Stimulated activated CD4-positive, alpha-beta T cell treated with anti-CD3 and anti-CD28 coated beads, Interleukin-4, amount 100 ng/mL, for 1 hour (primary cell): ENCODE results near the gene ACTR3.
"Not testable (repeated sequence)": the region's sequence is repeated elsewhere in the genome, so short reads cannot be mapped to it uniquely, and the experiment has no call there.

Experiments
- DNase-seq: peaks from one replicate; pipeline ENCODE4 v3.0.0-alpha.2; 2020

Gene ACTR3

GRCh38 chr2:113906647-113907046, 16.8 kb downstream of the ACTR3 start:
- no peak for DNase-seq

- DNase-seq, result no peak
These were observed 17.4 kb downstream of the ACTR3 start for GRCh38 chr2:113907297-113907696.

GRCh38 chr2:113910110-113910717, 20.3 kb downstream of the ACTR3 start:
- DNase-seq, result peak; percentile 56

- no peak for DNase-seq
These were observed 21.2 kb downstream of the ACTR3 start for GRCh38 chr2:113910967-113911678.

- DNase-seq, result no peak
These were observed 25.4 kb downstream of the ACTR3 start for GRCh38 chr2:113915082-113915819.

- DNase-seq, result no peak
These were observed 28.3 kb downstream of the ACTR3 start for GRCh38 chr2:113918229-113918628.

- no peak for DNase-seq
These were observed 31.1 kb downstream of the ACTR3 start for GRCh38 chr2:113920996-113921395.

GRCh38 chr2:113922335-113922734, 32.4 kb downstream of the ACTR3 start:
- DNase-seq, result no peak

GRCh38 chr2:113922784-113923183, 32.9 kb downstream of the ACTR3 start:
- DNase-seq, result no peak

- DNase-seq, result no peak
These were observed 36.0 kb downstream of the ACTR3 start for GRCh38 chr2:113925884-113926283.

GRCh38 chr2:113926314-113926713, 36.4 kb downstream of the ACTR3 start:
- no peak for DNase-seq

GRCh38 chr2:113930448-113930847, 40.6 kb downstream of the ACTR3 start:
- no peak for DNase-seq

- DNase-seq, result no peak
These were observed 47.6 kb downstream of the ACTR3 start for GRCh38 chr2:113937501-113937900.

GRCh38 chr2:113940891-113941290, 51.0 kb downstream of the ACTR3 start:
- DNase-seq, result no peak

- DNase-seq, result not testable (repeated sequence)
These were observed 55.9 kb downstream of the ACTR3 start for GRCh38 chr2:113945784-113946183.

- DNase-seq, result not testable (repeated sequence)
These were observed 61.0 kb downstream of the ACTR3 start for GRCh38 chr2:113950906-113951305.

- DNase-seq, result no peak
These were observed 71.1 kb downstream of the ACTR3 start for GRCh38 chr2:113961000-113961399.

GRCh38 chr2:113962692-113963480, 73.0 kb downstream of the ACTR3 start:
- DNase-seq, result no peak

GRCh38 chr2:113963965-113964364, 74.1 kb downstream of the ACTR3 start:
- DNase-seq, result no peak

GRCh38 chr2:113964436-113964835, 74.5 kb downstream of the ACTR3 start:
- DNase-seq, result no peak

- no peak for DNase-seq
These were observed 75.3 kb downstream of the ACTR3 start for GRCh38 chr2:113965228-113965627.

- peak; percentile 19 for DNase-seq
These were observed 75.8 kb downstream of the ACTR3 start for GRCh38 chr2:113965644-113966043.

- DNase-seq, result no peak
These were observed 76.3 kb downstream of the ACTR3 start for GRCh38 chr2:113966171-113966570.
